GM21737 (cell line): ENCODE results near the gene NHLRC4.

Experiments used
- ATAC-seq: cut with Tn5 transposase; IDR thresholded peaks from one replicate; pipeline ENCODE4 v1.9.1; 2021; ENCODE audit warnings: mild to moderate bottlenecking, moderate library complexity; ENCODE audit not compliant: unreplicated experiment

Gene NHLRC4

GRCh38 chr16:552171-552570 is 14.6 kb upstream of the NHLRC4 start:
- no peak for ATAC-seq

GRCh38 chr16:553601-554296 is 13.1 kb upstream of the NHLRC4 start:
- ATAC-seq = no peak

- ATAC-seq = no peak
Measured at GRCh38 chr16:554297-554621, 12.5 kb upstream of the NHLRC4 start.

GRCh38 chr16:554640-555365 is 12.0 kb upstream of the NHLRC4 start:
- ATAC-seq = no peak

- ATAC-seq = no peak
Measured at GRCh38 chr16:555528-556473, 11.0 kb upstream of the NHLRC4 start.

GRCh38 chr16:556474-557173 is 10.2 kb upstream of the NHLRC4 start:
- ATAC-seq = no peak

GRCh38 chr16:557463-558297 is 9.1 kb upstream of the NHLRC4 start:
- ATAC-seq = no peak

- no peak for ATAC-seq
Measured at GRCh38 chr16:558298-559020, 8.3 kb upstream of the NHLRC4 start.

GRCh38 chr16:559021-559380 is 7.8 kb upstream of the NHLRC4 start:
- ATAC-seq = no peak

GRCh38 chr16:559411-560203 is 7.2 kb upstream of the NHLRC4 start:
- ATAC-seq = no peak

GRCh38 chr16:560204-560700 is 6.6 kb upstream of the NHLRC4 start, which contains the start of gene PRR35:
Gene PRR35, plus strand, starts transcription at chr16:560394. Its CDS starts 2,901 bp downstream, at chr16:563295.
- ATAC-seq = no peak

- ATAC-seq = no peak
Measured at GRCh38 chr16:560701-561412, 5.9 kb upstream of the NHLRC4 start.

GRCh38 chr16:561413-561794 is 5.4 kb upstream of the NHLRC4 start:
- ATAC-seq = no peak

GRCh38 chr16:561957-562938 is 4.6 kb upstream of the NHLRC4 start:
- ATAC-seq = no peak

- no peak for ATAC-seq
Measured at GRCh38 chr16:563072-563644, 3.6 kb upstream of the NHLRC4 start.

GRCh38 chr16:564690-565418 is 2.0 kb upstream of the NHLRC4 start:
- ATAC-seq = no peak
